Non-pigmented ciliary epithelial cell (primary cell): ENCODE data around the gene FARS2.
A peak's percentile ranks its signal among the peaks of the same experiment; 100 is the strongest.

Source experiments
- DNase-seq: peaks from one replicate; pipeline ENCODE4 v3.0.0-alpha.2; 2010; ENCODE audit warnings: low read depth

Gene FARS2

GRCh38 chr6:5260661-5261544 lies at the start of gene FARS2, which contains the start of gene LYRM4:
FARS2 (plus strand) TSS chr6:5261513.
LYRM4 (minus strand) TSS chr6:5260950; CDS start chr6:5260733, 217 bp downstream.
- peak; percentile 15 for DNase-seq

- DNase-seq: no peak
Measured at GRCh38 chr6:5213836-5214235, 47.5 kb upstream of the FARS2 start.

- DNase-seq: no peak
Measured at GRCh38 chr6:5214570-5215052, 46.7 kb upstream of the FARS2 start.

GRCh38 chr6:5215159-5215558 lies 46.2 kb upstream of the FARS2 start:
- DNase-seq: no peak

- DNase-seq: no peak
Measured at GRCh38 chr6:5215799-5216198, 45.5 kb upstream of the FARS2 start.

GRCh38 chr6:5217356-5217755 lies 44.0 kb upstream of the FARS2 start:
- DNase-seq: no peak

GRCh38 chr6:5219011-5219691 lies 42.2 kb upstream of the FARS2 start:
- no peak for DNase-seq

GRCh38 chr6:5220443-5220842 lies 40.9 kb upstream of the FARS2 start:
- DNase-seq: no peak

- DNase-seq: no peak
Measured at GRCh38 chr6:5223309-5223708, 38.0 kb upstream of the FARS2 start.

- no peak for DNase-seq
Measured at GRCh38 chr6:5229356-5229755, 32.0 kb upstream of the FARS2 start.

GRCh38 chr6:5230081-5230480 lies 31.2 kb upstream of the FARS2 start:
- DNase-seq: no peak

GRCh38 chr6:5231289-5231688 lies 30.0 kb upstream of the FARS2 start:
- no peak for DNase-seq

- DNase-seq: no peak
Measured at GRCh38 chr6:5234874-5235273, 26.4 kb upstream of the FARS2 start.

- DNase-seq: no peak
Measured at GRCh38 chr6:5235830-5236229, 25.5 kb upstream of the FARS2 start.

- no peak for DNase-seq
Measured at GRCh38 chr6:5237805-5238204, 23.5 kb upstream of the FARS2 start.

- no peak for DNase-seq
Measured at GRCh38 chr6:5238336-5238735, 23.0 kb upstream of the FARS2 start.

- no peak for DNase-seq
Measured at GRCh38 chr6:5241252-5241651, 20.1 kb upstream of the FARS2 start.

GRCh38 chr6:5243069-5243468 lies 18.2 kb upstream of the FARS2 start:
- no peak for DNase-seq

- DNase-seq: no peak
Measured at GRCh38 chr6:5246141-5247097, 14.9 kb upstream of the FARS2 start.

- no peak for DNase-seq
Measured at GRCh38 chr6:5247201-5247600, 14.1 kb upstream of the FARS2 start.

- DNase-seq: no peak
Measured at GRCh38 chr6:5248302-5249098, 12.8 kb upstream of the FARS2 start.
